ENCODE measurements around the gene NDRG3.

The NDRG3 gene

GRCh38 chr20:36770680-36771079 is 24.8 kb upstream of the NDRG3 start:
- Histone ChIP-seq H3K4me3 (ENCODE audit: low read depth, low read length, poor library complexity, severe bottlenecking) (no peak overlapping the region), H3K9me3 (ENCODE audit: low read length) (no peaks in the 10 kb centered on the region), H3K27me3 (ENCODE audit: insufficient read depth, low read length) (no peaks in the 10 kb centered on the region), H3K27ac (ENCODE audit: low read depth, low read length, poor library complexity, severe bottlenecking) (no peak overlapping the region), H3K9me2 (ENCODE audit: low read depth, low read length) (no peaks in the 10 kb centered on the region), H3K79me2 (ENCODE audit: insufficient read depth, low read length) (peaks cover 9% of the 10 kb centered on the region), H2AFZ (ENCODE audit: low read length) (no peak overlapping the region), H3K36me3 (ENCODE audit: insufficient read depth, low read length) (peaks cover 44% of the 10 kb centered on the region; the same call in 1 of the 2 replicates), H3K9ac (ENCODE audit: low read length) (no peak overlapping the region), H3K4me1 (ENCODE audit: insufficient read depth, low read length, severe bottlenecking) (peaks cover 39% of the 10 kb centered on the region), H4K20me1 (ENCODE audit: insufficient read depth, low read length) (no peaks in the 10 kb centered on the region), H3K4me2 (ENCODE audit: low read length) (no peak overlapping the region; the same call in 1 of the 2 replicates), H3F3A (ENCODE audit: insufficient read depth, low read length) (no peaks in the 10 kb centered on the region)
- no peak for TF ChIP-seq EZH2 (IDR thresholded peaks at IDR 0.05; ENCODE audit: borderline replicate concordance, low read length)
- no peak for TF ChIP-seq CTCF (IDR thresholded peaks at IDR 0.05; ENCODE audit: low read length)

- H3K27me3 ChIP-seq (ENCODE audit: insufficient read depth, low read length): no peaks in the 10 kb centered on the region
- no peaks in the 10 kb centered on the region for H3K9me3 ChIP-seq (ENCODE audit: low read length)
- no peaks in the 10 kb centered on the region for H3F3A ChIP-seq (ENCODE audit: insufficient read depth, low read length)
- peaks cover 9% of the 10 kb centered on the region for H3K79me2 ChIP-seq (ENCODE audit: insufficient read depth, low read length)
- H3K36me3 ChIP-seq (ENCODE audit: insufficient read depth, low read length): peaks cover 57% of the 10 kb centered on the region; the same call in 1 of the 2 replicates
- TF ChIP-seq CTCF (IDR thresholded peaks at IDR 0.05; ENCODE audit: low read length) (no peak), EZH2 (IDR thresholded peaks at IDR 0.05; ENCODE audit: borderline replicate concordance, low read length) (no peak)
- peaks cover 32% of the 10 kb centered on the region for H3K4me1 ChIP-seq (ENCODE audit: insufficient read depth, low read length, severe bottlenecking)
- H3K4me2 ChIP-seq (ENCODE audit: low read length): peak overlapping the region; percentile 14; the same call in 1 of the 2 replicates
- no peak overlapping the region for H3K27ac ChIP-seq (ENCODE audit: low read depth, low read length, poor library complexity, severe bottlenecking)
- H3K4me3 ChIP-seq (ENCODE audit: low read depth, low read length, poor library complexity, severe bottlenecking): no peak overlapping the region
- H2AFZ ChIP-seq (ENCODE audit: low read length): no peak overlapping the region
- H3K9ac ChIP-seq (ENCODE audit: low read length): no peak overlapping the region; the same call in 1 of the 2 replicates
- H4K20me1 ChIP-seq (ENCODE audit: insufficient read depth, low read length): no peaks in the 10 kb centered on the region
- no peaks in the 10 kb centered on the region for H3K9me2 ChIP-seq (ENCODE audit: low read depth, low read length)
Observed at GRCh38 chr20:36768768-36769430, 23.0 kb upstream of the NDRG3 start.

GRCh38 chr20:36761125-36761524 is 15.2 kb upstream of the NDRG3 start:
- Histone ChIP-seq H3K4me1 (ENCODE audit: insufficient read depth, low read length, severe bottlenecking) (peaks cover 11% of the 10 kb centered on the region), H3K9ac (ENCODE audit: low read length) (no peak overlapping the region), H3K4me2 (ENCODE audit: low read length) (no peak overlapping the region), H3K36me3 (ENCODE audit: insufficient read depth, low read length) (peaks cover 64% of the 10 kb centered on the region), H3K4me3 (ENCODE audit: low read depth, low read length, poor library complexity, severe bottlenecking) (no peak overlapping the region), H3K9me2 (ENCODE audit: low read depth, low read length) (no peaks in the 10 kb centered on the region), H4K20me1 (ENCODE audit: insufficient read depth, low read length) (no peaks in the 10 kb centered on the region), H3F3A (ENCODE audit: insufficient read depth, low read length) (no peaks in the 10 kb centered on the region), H3K27me3 (ENCODE audit: insufficient read depth, low read length) (no peaks in the 10 kb centered on the region), H3K79me2 (ENCODE audit: insufficient read depth, low read length) (no peaks in the 10 kb centered on the region), H2AFZ (ENCODE audit: low read length) (no peak overlapping the region), H3K27ac (ENCODE audit: low read depth, low read length, poor library complexity, severe bottlenecking) (no peak overlapping the region), H3K9me3 (ENCODE audit: low read length) (no peaks in the 10 kb centered on the region)
- no peak for TF ChIP-seq EZH2 (IDR thresholded peaks at IDR 0.05; ENCODE audit: borderline replicate concordance, low read length)
- no peak for TF ChIP-seq CTCF (IDR thresholded peaks at IDR 0.05; ENCODE audit: low read length)

Data from OCI-LY1 (cell line).